NCI-H69 (cell line): ENCODE measurements around the gene CCDC152.
"Not testable (repeated sequence)": the region's sequence is repeated elsewhere in the genome, so short reads cannot be mapped to it uniquely, and the experiment has no call there.

Experiments
- DNase-seq: peaks from one replicate; lab custom pipeline; 2025; lab: John Stamatoyannopoulos, UW

The CCDC152 gene

DNA sequence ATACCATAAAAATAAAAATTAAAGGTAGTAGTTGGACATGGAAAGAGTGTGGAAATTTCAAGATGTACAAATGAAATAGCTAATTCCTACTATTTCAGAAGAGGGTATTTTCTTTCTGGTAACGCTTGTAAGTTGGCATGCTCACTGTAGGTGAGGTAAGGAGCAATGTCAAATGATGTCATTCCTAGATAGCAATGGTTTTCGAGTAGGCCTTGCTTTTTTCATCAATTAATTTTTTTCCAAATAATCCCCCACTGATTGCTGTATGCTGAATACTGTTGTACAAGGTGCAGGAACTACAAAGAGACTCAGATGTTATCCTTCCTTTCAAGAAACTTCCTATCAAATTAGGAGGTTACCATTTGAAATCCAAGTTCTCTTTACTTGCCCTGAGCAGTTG, 56.0 kb downstream of the CCDC152 start:
- DNase-seq, result no peak

DNA sequence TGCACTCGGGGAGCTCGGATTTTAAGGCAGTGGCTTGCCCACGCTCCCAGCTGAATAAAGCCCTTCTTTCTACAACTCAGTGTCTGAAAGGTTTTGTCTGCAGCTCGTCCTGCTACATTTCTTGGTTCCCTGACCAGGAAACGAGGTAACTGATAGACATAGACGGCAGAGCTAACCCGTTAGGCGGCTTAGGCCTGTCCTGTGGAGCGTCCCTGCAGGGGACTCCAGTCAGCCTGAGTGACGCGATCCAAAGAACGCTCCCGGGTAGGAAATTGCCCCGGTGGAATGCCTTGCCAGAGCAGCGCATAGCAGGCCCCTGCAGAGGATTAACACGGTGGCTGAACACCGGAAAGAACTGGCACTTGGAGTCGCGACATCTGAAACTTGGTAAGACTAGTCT, 56.9 kb downstream of the CCDC152 start:
- DNase-seq, result no peak

GRCh38 chr5:42816546-42816945, 59.9 kb downstream of the CCDC152 start:
- DNase-seq, result not testable (repeated sequence)

DNA sequence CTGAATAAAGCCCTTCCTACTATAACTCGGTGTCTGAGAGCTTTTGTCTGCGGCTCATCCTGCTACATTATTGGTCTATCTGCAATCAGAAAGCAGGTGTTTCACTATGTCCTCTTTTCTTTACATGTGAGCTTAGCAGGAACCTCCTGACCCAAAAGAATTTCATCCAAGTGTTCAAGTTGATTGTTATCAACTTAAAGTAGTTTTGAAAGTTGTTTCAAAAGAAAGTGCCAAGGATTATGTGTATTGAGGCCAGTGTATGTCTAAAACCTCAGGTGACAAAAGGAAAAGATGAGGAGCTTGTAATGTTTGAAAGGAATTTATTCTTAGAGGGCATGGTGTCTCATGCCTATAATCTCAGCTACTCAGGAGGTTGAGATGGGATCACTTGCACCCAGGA, 63.1 kb downstream of the CCDC152 start:
- no peak for DNase-seq

- no peak for DNase-seq
Observed at GRCh38 chr5:42822548-42822947, 65.9 kb downstream of the CCDC152 start.

GRCh38 chr5:42824347-42824976, 67.8 kb downstream of the CCDC152 start:
- DNase-seq, result no peak

DNA sequence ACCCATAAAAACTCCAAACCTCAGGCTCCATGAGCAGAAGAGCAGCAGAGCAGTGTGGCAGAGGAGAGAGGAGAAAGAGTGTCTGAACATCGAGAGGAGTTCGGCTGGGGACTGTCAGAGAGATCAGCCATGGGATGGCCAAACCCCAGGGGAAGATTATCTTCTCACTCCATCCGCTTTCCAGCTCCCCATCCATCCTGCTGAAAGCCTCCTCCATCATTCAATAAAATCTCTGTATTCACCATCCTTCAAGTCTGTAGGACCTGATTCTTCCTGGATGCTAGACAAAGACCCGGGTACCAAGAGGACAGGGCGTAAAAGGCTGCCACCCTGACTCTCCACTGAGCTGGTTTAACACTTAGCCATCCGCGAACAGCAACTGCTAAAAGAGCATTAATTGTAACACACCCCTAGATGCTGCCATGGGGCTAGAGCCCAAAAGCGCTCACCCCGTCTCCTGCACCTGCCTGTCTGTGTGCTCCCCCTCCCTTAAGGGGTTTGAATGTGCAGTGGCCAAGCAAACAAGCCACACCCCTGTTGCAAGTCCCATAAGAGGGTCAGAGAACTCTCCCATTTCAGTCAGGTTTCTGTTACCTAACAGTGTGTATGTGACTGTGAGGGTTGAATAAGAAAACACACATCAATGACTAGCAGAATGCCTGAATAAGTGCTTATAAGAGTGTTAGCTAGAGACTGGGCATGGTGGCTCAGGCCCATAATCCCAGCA, 69.0 kb downstream of the CCDC152 start:
- DNase-seq, result no peak

GRCh38 chr5:42826757-42827515, 70.3 kb downstream of the CCDC152 start:
- no peak for DNase-seq

DNA sequence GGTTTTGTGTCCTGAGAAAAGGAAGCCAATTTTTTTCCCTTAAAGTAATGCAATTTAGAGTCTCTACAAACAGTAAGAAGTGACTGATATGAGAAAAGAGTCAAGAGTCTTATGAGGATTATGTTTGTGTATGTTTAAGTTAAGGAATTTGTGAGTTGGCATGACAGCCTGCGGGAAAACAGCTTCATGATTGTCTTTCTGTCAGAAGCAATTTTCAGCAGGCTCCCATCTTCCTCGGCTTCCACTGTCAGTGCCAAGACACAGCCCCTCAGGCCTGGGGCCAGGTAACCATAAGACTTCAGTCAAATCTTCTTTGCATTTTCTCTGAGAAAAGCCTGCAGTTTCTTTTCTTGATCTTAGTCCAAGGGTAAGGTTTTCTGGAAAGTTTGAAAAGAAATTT, 72.1 kb downstream of the CCDC152 start:
- no peak for DNase-seq

GRCh38 chr5:42830924-42831323, 74.3 kb downstream of the CCDC152 start:
- no peak for DNase-seq

GRCh38 chr5:42832060-42832459, 75.4 kb downstream of the CCDC152 start:
- DNase-seq, result no peak

GRCh38 chr5:42836070-42836769, 79.6 kb downstream of the CCDC152 start:
- no peak for DNase-seq

DNA sequence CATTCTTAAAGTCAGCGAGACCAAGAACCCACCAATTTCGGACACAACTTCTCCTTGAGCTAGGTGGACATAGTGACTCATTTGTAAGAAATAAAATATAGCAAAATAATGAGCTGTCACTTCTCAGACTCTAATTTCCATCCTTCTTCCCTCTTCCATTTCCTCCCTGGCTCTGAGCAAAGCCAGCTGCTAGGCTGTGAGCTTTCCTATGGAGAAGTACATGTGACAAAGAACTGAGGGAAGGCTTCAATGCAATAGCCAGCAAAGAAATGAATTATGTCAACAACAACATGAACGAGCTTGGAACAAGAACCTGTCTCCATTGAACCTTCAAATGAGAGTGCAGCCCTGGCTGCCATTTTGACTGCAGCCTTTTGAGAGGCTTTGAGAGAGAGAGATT, 81.0 kb downstream of the CCDC152 start:
- no peak for DNase-seq

DNA sequence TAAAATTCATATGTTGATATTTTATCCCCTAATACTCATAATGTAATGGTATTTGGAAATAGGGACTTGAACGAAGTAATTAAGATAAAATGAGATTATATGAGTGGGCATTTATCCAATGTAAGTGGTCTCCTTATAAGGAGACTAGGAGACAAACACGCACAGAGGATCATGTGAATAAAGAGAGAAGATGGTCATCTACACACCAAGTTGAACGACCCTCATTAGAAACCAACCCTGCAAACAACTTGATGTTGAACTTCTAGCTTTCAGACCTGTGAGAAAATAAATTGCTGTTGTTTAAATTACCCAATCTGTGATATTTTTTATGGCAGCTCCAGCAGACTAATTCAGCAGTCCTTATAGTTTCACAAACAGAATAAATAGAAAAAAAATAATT, 82.6 kb downstream of the CCDC152 start:
- no peak for DNase-seq

DNA sequence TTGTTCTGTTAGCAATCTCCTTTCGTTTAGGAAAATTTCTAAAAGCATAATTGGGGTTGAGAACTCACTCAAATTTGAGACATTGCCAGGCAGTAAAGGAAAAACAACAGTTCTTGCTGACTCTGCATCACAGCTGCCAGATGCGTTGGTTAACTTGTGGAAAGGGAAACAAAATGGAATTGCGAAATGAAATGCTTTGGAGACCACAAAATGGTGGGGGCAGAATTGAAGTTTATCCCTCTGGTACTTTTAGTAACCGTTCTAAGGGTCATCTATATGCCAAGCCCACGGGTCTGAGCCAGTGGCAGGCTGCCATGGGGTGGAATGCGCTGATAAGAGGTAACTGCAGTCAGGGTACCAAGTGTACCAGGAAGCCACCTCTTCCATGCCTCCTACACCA, 83.7 kb downstream of the CCDC152 start:
- DNase-seq, result no peak

- DNase-seq, result no peak
Observed at GRCh38 chr5:42840842-42841567, 84.4 kb downstream of the CCDC152 start.

DNA sequence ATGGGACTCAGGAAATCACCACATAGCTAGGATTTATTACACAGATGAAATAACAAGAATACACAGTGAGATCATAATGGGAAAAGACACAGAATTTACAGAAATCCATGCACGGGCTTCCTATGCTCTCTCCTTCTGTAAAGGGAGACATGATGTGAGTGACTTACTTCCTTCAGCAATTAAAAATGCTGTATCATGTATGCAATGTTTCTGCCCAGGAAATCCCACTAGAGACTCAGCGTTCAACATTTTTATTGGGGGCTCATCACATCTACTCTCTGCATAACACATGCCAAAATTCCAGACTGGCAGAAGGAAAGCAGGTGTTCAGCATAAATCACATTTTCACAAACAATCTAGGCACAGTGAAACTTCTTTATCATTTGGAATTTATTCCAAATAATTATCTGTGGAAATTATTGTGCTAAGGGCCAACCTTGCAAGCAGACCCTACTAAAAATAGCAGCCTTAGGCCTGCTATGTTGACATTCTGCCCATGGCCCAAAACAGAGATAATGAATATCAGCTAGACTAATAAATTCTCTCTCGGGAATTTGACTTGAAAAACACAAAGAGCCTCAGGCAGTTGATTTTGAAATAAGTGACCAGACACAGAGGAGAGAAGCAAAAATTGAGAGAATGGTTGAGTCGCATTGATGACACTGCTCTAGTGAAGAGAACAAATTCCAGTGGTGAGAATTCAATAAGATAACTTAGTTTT, 86.5 kb downstream of the CCDC152 start:
- no peak for DNase-seq

GRCh38 chr5:42843675-42844292, 87.2 kb downstream of the CCDC152 start:
- no peak for DNase-seq

DNA sequence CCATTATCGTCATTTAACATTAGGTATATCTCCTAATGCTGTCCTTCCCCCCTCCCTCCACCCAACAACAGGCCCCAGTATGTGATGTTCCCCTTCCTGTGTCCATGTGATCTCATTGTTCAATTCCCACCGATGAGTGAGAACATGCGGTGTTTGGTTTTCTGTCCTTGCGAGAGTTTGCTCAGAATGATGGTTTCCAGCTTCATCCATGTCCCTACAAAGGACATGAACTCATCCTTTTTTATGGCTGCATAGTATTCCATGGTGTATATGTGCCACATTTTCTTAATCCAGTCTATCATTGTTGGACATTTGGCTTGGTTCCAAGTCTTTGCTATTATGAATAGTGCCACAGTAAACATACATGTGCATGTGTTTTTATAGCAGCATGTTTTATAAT, 87.8 kb downstream of the CCDC152 start:
- not testable (repeated sequence) for DNase-seq

DNA sequence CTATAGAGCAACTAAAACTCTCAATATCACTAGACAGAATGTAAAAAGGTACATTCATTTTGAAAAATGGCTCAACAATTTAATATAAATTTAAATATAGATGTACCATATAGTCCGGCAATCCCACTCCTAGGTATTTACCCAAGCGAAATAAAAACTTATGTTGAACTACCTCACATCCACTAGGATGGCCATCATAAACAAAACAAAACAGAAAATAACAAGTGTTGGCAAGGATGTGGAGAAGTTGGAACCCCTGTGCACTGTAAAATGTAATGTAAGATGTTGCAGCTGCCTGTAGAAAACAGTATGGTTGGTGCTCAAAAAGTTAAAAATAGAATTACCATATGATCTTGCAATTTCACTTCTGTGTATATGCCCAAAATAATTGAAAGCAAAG, 91.9 kb downstream of the CCDC152 start:
- DNase-seq, result no peak

DNA sequence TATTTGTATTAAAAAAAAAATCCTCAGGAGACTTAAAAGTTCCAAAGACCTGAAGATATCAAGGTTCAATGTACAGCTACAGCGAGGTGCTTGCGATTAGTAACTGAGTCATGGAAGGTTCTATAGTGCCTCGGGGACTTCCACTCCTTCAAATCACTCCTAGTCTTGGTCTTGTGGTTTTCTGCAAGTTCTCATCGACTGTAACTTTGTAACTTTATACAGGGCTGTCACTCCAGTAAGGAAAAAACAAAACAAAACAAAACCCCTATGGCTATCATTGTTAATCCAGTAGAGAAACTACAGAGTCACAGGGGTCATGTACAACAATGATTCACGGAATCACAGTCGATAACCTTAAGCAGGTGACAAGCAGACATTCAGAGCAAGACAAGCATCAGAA, 94.9 kb downstream of the CCDC152 start:
- no peak for DNase-seq
